Measurements from ENCODE around the gene SSX3. TPM values are rescaled to one million over a fixed set of nuclear protein-coding genes. Genes with fewer than 3 reads are reported as not detected.

The SSX3 gene
- total and polyA plus RNA-seq, 2 of the 8 experiments (the other 6 are each of a cell fraction or from before 2014, with no cell fraction given): not detected

- no peak overlapping the region for H3K14ac ChIP-seq (ENCODE audit: insufficient read length)
- no peak overlapping the region for H4K8ac ChIP-seq (ENCODE audit: extremely low read depth, insufficient read depth, low read length)
- H3K36me3 ChIP-seq (ENCODE audit: control insufficient read depth in 2 of 4, insufficient read depth in 4 of 4, low read length in 3 of 4): no peaks in the 10 kb centered on the region
- H3K9ac ChIP-seq (replicated peaks in 1 of 4; ENCODE audit: extremely low read depth in 1 of 4, low read depth in 3 of 4, low read length in 3 of 4): no peak overlapping the region
- ChIA-PET POLR2A (ENCODE audit: partially characterized antibody) (no interaction called here), CTCF (ENCODE audit: partially characterized antibody) (no interaction called here)
- H4K91ac ChIP-seq (replicated peaks; ENCODE audit: insufficient read length, low read length): no peak overlapping the region
- H2BK120ac ChIP-seq (replicated peaks; ENCODE audit: low read depth, low read length): no peak overlapping the region
- no peak overlapping the region for H3K4me3 ChIP-seq (ENCODE audit: extremely low read depth in 1 of 4, insufficient read depth in 2 of 4, low read depth in 3 of 4, low read length in 4 of 4)
- no peaks in the 10 kb centered on the region for H3K79me1 ChIP-seq (ENCODE audit: low read depth, low read length)
- H2BK15ac ChIP-seq (ENCODE audit: low read length): no peak overlapping the region
- no peak overlapping the region for H3K4ac ChIP-seq (replicated peaks; ENCODE audit: insufficient read length, low read depth, low read length)
- H3K27ac ChIP-seq (ENCODE audit: low read depth, low read length): no peak overlapping the region
- H3K23ac ChIP-seq (ENCODE audit: insufficient read length): no peak overlapping the region
- no peak overlapping the region for H2AK5ac ChIP-seq (ENCODE audit: low read depth, low read length)
- 90% methylated on average over 4 of the region's 8 CpGs; no CpG with 5 or more reads in 1 of the 2 experiments for WGBS, 2 experiments (ENCODE audit: extremely low coverage in 1 of 2, insufficient coverage in 1 of 2, insufficient read length in 1 of 2, insufficient replicate concordance in 2 of 2, low coverage in 1 of 2, low lambda C conversion rate in 2 of 2, missing lambda C conversion rate in 1 of 2)
- DNase-seq (ENCODE audit: low read depth in 1 of 2, low spot score in 2 of 2) (no peak), FAIRE-seq (no peak)
- H3K18ac ChIP-seq (ENCODE audit: extremely low read depth, low read length): no peak overlapping the region
- no peaks in the 10 kb centered on the region for H3K4me1 ChIP-seq (replicated peaks in 1 of 4; ENCODE audit: control insufficient read depth in 3 of 4, insufficient read depth in 4 of 4, low read length in 3 of 4)
- H3K23me2 ChIP-seq (ENCODE audit: low read depth, low read length): no peaks in the 10 kb centered on the region
- no peaks in the 10 kb centered on the region for H3K79me2 ChIP-seq (ENCODE audit: control insufficient read depth in 1 of 2, insufficient read depth in 2 of 2, low read length in 2 of 2)
- H3K56ac ChIP-seq (replicated peaks; ENCODE audit: insufficient read length, low read depth, low read length): no peak overlapping the region
- no peak overlapping the region for H2BK12ac ChIP-seq (ENCODE audit: low read depth, low read length)
- no peak overlapping the region for H2BK5ac ChIP-seq (ENCODE audit: low read depth, low read length)
- no peak overlapping the region for H2BK20ac ChIP-seq (ENCODE audit: low read length)
- H4K5ac ChIP-seq (ENCODE audit: insufficient read length, low read depth, low read length): no peak overlapping the region
- no peaks in the 10 kb centered on the region for H3K27me3 ChIP-seq (replicated peaks in 1 of 4; ENCODE audit: control insufficient read depth in 3 of 4, extremely low read depth in 1 of 4, insufficient read depth in 3 of 4, low read length in 3 of 4)
- no peaks in the 10 kb centered on the region for H4K20me1 ChIP-seq (replicated peaks in 1 of 2; ENCODE audit: control insufficient read depth in 1 of 2, insufficient read depth in 2 of 2, low read length in 2 of 2)
- no peak overlapping the region for H2AFZ ChIP-seq (ENCODE audit: low read length)
- no peaks in the 10 kb centered on the region for H3K9me3 ChIP-seq (ENCODE audit: insufficient read depth in 2 of 2, low read depth in 1 of 2, low read length in 1 of 2)
- H3K4me2 ChIP-seq (ENCODE audit: insufficient read depth in 1 of 2, low read depth in 2 of 2, low read length in 2 of 2): no peak overlapping the region
- no peak for TF ChIP-seq JUND (IDR thresholded peaks at IDR 0.05; ENCODE audit: low read length)
- TF ChIP-seq HDAC6 (IDR thresholded peaks at IDR 0.05; ENCODE audit: low read depth, low read length): no peak
- no peak for TF ChIP-seq CTCF (IDR thresholded peaks at IDR 0.05; ENCODE audit: control extremely low read depth in 1 of 3, insufficient read depth in 1 of 3, low read depth in 1 of 3, low read length in 3 of 3)
- no peak for TF ChIP-seq RBBP5 (IDR thresholded peaks at IDR 0.05; ENCODE audit: borderline replicate concordance, low read depth, low read length)
- no peak for TF ChIP-seq EGR1 (IDR thresholded peaks at IDR 0.05; ENCODE audit: borderline replicate concordance, low read depth, low read length)
- TF ChIP-seq YY1 (IDR thresholded peaks at IDR 0.05; ENCODE audit: low read depth, low read length): no peak
- no peak for TF ChIP-seq POU5F1 (IDR thresholded peaks at IDR 0.05; ENCODE audit: low read depth, low read length)
- no peak for TF ChIP-seq TBP (IDR thresholded peaks at IDR 0.05; ENCODE audit: low read depth, low read length)
- TF ChIP-seq PHF8 (conservative IDR thresholded peaks at IDR 0.05; ENCODE audit: low read depth, low read length): no peak
- no peak for TF ChIP-seq RAD21 (IDR thresholded peaks at IDR 0.05 in 1 of 2, conservative IDR thresholded peaks at IDR 0.05 in 1 of 2; ENCODE audit: low read depth in 2 of 2, low read length in 2 of 2)
- no peak for TF ChIP-seq GTF2F1 (IDR thresholded peaks at IDR 0.05; ENCODE audit: borderline replicate concordance, low read depth, low read length)
- TF ChIP-seq CBX8 (IDR thresholded peaks at IDR 0.05; ENCODE audit: borderline replicate concordance, low read depth, low read length): no peak
- TF ChIP-seq NRF1 (IDR thresholded peaks at IDR 0.05; ENCODE audit: low read depth, low read length): no peak
Observed at GRCh38 chrX:48357681-48358080, 1.2 kb upstream of the SSX3 start.

Data from H1 (cell line).